GM23338 (cell line): Measurements from ENCODE around the gene TSPAN5.

Source experiments
- CREB1 ChIP-seq: fragments of 250-450 bp; sonication (Bioruptor Pico); IDR thresholded peaks from 2 replicates; pipeline ENCODE4 v1.5.0; 2020; ENCODE audit warnings: low read depth, mild to moderate bottlenecking, moderate library complexity
- CTCF ChIP-seq, 2 experiments: fragments of 200-600 bp in 1 of 2; sonication (generic) in 1 of 2; conservative IDR thresholded peaks; 2 replicates each; pipeline versions ENCODE4 v1.5.1 to v1.6.1; 2016 to 2017; ENCODE audit warnings: antibody characterized with exemption in 2 of 2, low read depth in 2 of 2, mild to moderate bottlenecking in 2 of 2, moderate library complexity in 1 of 2
- EZH2 ChIP-seq: fragments of 200-600 bp; sonication (generic); IDR thresholded peaks from one replicate; pipeline ENCODE4 v1.8.0; 2017; ENCODE audit warnings: antibody characterized with exemption, mild to moderate bottlenecking, low read depth; ENCODE audit not compliant: unreplicated experiment
- EZH2phosphoT487 ChIP-seq: fragments of 200-600 bp; sonication (generic); IDR thresholded peaks from one replicate; pipeline ENCODE4 v1.8.1; 2018; ENCODE audit warnings: antibody characterized with exemption; ENCODE audit not compliant: unreplicated experiment
- POLR2AphosphoS5 ChIP-seq: IDR thresholded peaks from 2 replicates; pipeline ENCODE4 v1.6.1; 2016; ENCODE audit warnings: antibody characterized with exemption, low read depth
- ZNF331 ChIP-seq: fragments of 250-450 bp; sonication (Bioruptor Pico); IDR thresholded peaks from 2 replicates; pipeline ENCODE4 v1.5.0; 2020; ENCODE audit warnings: low read depth, mild to moderate bottlenecking, moderate library complexity
- TF ChIP-seq, protein P1 (sequence below): IDR thresholded peaks from one replicate; pipeline ENCODE4 v1.6.1; 2018; ENCODE audit warnings: antibody characterized with exemption; ENCODE audit not compliant: unreplicated experiment

DNA sequence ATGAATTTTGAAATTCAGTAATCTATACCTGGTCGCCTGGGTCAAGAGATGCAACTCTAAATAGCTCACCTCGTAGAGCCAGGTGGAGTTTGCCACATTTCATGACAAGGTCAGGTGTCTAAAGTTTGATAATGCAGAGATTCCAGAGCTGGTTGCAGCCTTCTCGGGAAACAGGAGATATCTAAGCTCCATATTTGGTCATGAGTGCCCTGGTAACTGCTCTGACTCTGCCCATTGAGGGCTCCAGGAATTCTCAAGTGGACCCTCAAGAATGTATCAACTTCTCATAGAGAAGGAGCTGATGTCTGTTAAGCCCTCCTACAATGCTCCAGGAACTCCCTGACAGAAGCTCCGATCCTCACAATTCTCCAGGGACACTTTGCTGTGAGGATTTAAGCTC, 33.2 kb upstream of the TSPAN5 start:
- TF ChIP-seq CTCF (conservative IDR thresholded peaks at IDR 0.05; ENCODE audit: low read depth in 2 of 2): no peak
- TF ChIP-seq EZH2phosphoT487: no peak
- TF ChIP-seq, protein P1, sequence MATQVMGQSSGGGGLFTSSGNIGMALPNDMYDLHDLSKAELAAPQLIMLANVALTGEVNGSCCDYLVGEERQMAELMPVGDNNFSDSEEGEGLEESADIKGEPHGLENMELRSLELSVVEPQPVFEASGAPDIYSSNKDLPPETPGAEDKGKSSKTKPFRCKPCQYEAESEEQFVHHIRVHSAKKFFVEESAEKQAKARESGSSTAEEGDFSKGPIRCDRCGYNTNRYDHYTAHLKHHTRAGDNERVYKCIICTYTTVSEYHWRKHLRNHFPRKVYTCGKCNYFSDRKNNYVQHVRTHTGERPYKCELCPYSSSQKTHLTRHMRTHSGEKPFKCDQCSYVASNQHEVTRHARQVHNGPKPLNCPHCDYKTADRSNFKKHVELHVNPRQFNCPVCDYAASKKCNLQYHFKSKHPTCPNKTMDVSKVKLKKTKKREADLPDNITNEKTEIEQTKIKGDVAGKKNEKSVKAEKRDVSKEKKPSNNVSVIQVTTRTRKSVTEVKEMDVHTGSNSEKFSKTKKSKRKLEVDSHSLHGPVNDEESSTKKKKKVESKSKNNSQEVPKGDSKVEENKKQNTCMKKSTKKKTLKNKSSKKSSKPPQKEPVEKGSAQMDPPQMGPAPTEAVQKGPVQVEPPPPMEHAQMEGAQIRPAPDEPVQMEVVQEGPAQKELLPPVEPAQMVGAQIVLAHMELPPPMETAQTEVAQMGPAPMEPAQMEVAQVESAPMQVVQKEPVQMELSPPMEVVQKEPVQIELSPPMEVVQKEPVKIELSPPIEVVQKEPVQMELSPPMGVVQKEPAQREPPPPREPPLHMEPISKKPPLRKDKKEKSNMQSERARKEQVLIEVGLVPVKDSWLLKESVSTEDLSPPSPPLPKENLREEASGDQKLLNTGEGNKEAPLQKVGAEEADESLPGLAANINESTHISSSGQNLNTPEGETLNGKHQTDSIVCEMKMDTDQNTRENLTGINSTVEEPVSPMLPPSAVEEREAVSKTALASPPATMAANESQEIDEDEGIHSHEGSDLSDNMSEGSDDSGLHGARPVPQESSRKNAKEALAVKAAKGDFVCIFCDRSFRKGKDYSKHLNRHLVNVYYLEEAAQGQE: no peak
- no peak for TF ChIP-seq EZH2
- no peak for TF ChIP-seq POLR2AphosphoS5
- TF ChIP-seq ZNF331: no peak
- no peak for TF ChIP-seq CREB1
